Mesenteric fat pad (tissue), 1 donor: ENCODE results near the gene STARD8. TPM values are rescaled to one million over a fixed set of nuclear protein-coding genes. Genes with fewer than 3 reads are reported as not detected.
"Not testable (repeated sequence)": the region's sequence is repeated elsewhere in the genome, so short reads cannot be mapped to it uniquely, and the experiment has no call there.

ENCODE experiments used
- DNase-seq: peaks from one replicate; pipeline ENCODE4 v3.0.0-alpha.2; 2020; ENCODE audit warnings: low spot score
- total RNA-seq: library from RNA; stranded (reverse); fragmentation: NEBNext Ultra II Directional; extraction: Animal tissue kit (Norgen Biotek cat#: 25700); gene quantifications from one replicate; pipeline ENCODE4 v1.2.1, GENCODE V29; 2021
- donor health status: DM: yes; HTN: yes; CAD: no.

The STARD8 gene
- total RNA-seq, 1 donor from 2014 or later, result 21.9 TPM

- DNase-seq, result no peak
Observed at GRCh38 chrX:68659385-68659784, 11.9 kb downstream of the STARD8 start.

- DNase-seq, result no peak
Observed at GRCh38 chrX:68659786-68660185, 12.3 kb downstream of the STARD8 start.

GRCh38 chrX:68660746-68661145, 13.3 kb downstream of the STARD8 start:
- peak; percentile 65 for DNase-seq

GRCh38 chrX:68665502-68665901, 18.0 kb downstream of the STARD8 start:
- peak; percentile 59 for DNase-seq

- DNase-seq, result peak; percentile 26
Observed at GRCh38 chrX:68666580-68666979, 19.1 kb downstream of the STARD8 start.

DNA sequence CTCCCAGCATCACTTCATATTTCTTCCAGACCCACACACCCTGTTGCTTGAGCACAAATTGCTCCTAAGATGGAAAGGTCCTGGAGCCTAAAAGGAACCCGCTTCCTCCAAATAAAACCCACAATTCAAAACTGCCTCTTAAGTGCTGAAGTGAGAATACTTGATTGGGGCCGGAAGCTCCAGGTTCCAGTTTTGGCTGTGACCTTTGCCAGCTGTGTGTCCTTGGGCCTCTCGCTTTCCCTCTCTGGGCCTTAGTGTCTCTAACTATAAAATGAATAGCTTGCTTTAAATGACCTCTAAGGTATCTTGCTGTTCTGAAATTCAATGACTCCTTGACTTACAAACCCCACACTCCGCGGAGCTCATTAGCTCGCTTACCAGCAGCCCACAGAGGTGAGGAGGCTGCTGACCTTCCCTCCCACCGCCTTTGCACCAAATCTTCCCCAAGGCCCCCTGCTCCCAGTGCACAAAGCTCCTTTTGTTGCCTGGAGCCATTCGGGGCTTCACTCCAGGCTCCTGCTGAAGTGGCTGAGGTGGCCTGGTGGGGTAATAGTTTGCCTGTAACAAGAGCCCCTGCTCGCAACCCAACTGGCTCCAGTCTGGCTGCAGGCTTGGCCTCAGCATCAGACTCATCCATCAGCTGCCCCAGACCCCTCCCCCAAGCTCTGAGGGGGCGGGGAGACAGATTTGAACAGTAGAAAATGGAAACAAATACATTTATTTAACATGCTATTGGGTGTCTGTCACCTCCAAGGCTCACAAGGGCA, 21.8 kb downstream of the STARD8 start:
- DNase-seq, result no peak

- no peak for DNase-seq
Observed at GRCh38 chrX:68669871-68670270, 22.4 kb downstream of the STARD8 start.

DNA sequence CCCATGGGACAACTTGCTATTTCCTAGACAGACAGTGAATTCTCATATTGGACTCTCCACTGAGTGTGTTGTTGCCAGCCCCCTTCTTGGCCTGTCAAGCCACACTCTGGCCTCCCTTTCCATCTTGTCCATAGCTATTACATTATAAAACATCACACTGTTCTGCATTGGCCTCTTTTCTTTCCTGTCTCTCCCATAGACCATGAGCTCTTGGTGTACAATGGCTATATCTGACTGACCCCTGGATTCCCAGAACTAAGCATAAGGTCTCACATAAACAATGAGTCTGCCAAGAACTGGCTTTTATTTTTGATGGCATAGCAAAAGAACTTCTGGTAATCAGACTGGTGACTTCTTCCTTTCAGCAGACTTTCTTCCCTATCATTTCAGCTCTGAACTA, 23.8 kb downstream of the STARD8 start:
- no peak for DNase-seq

DNA sequence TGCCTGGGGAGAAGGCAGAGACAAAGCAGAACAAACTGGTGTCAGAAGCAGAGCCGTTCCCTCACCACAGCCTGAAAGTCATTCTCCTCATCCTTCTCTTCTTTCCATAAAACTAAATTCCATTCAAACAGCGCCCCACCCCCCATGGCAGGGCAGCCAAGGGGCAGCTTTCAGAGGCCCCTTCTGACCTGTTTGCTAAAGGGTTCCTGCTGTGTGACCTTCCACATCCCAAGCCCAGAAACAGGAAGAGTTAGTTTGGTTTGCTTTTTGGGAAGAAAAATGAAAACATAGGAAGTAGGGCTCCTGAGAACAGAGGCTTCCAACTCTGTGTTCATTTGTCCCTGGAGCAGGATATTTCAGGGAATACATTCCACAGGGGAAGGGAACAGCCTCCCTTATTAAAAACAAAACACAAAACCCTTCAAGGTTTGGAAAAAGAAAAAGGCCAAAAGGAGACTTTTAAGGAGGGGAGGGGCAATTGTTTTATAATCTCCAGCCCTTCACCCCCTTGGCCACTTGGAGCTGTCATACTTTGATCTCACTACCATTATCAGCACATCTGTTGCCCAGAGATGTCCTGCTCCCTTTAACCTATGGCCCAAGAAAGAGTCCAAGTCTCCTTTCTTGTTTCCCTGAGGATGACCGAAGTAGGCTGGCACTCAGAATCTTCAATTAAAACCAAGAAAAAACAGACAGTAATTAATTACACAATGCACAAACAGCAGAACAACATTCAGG, 25.3 kb downstream of the STARD8 start:
- no peak for DNase-seq

- DNase-seq, result no peak
Observed at GRCh38 chrX:68675571-68675970, 28.1 kb downstream of the STARD8 start.

DNA sequence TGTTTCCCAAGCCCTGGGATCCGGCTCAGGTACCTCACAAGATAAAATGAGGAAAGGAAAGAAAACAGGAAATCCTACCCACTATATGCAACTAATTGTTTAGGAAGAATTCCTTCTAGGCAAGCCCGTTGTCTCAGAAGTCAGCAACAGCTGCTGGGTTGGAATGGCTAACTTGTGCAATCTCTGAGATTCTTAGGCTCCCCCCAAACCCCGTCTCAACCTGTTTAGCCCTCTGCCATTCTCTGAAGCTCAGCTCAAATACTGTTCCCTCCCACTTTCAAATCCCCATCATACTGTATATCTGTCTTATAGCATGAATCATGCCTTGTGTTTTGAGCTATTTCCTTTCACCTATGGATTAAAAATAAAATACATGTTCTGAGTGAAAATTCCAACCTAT, 28.9 kb downstream of the STARD8 start:
- no peak for DNase-seq

DNA sequence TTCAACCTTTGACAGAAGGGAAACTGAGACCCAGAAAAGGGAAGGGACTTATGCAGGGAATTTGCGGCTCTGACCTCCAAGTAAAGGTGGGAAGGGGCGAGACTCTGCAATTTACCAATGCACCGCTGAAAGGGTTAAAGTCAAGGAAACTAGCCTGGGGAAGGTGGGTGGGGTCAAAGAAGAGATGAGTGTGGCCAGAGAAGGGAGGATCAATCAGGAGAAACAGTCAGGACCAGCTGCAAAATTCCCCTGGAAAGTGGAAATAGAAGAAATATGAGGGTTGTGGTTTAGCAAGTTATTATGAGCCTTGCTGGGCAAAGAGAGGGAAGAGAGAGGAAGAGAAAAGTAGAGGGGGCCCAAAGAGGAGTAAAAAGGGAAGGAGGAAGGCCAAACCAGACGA, 30.5 kb downstream of the STARD8 start:
- no peak for DNase-seq

GRCh38 chrX:68681443-68681941, 34.0 kb downstream of the STARD8 start:
- DNase-seq, result no peak

DNA sequence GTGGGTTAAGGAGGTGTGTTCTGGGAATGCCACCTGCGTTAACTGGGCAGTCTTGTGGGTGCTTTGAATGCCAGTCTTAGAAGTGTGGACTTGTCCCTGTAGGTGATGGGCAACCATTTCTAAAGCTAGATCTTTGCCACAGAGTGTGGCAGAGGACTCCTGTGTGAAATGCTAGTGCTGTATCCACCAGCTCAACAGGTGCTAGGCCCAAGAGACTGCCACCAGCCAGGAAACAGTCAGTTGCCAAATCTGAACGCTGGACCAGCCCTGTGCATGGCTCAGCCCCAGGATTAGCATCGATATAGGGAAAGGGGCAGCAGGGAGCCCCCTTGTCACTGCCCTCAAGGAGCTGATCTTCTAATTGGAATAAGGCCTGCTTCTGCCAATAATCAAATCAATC, 35.3 kb downstream of the STARD8 start:
- DNase-seq, result no peak

DNA sequence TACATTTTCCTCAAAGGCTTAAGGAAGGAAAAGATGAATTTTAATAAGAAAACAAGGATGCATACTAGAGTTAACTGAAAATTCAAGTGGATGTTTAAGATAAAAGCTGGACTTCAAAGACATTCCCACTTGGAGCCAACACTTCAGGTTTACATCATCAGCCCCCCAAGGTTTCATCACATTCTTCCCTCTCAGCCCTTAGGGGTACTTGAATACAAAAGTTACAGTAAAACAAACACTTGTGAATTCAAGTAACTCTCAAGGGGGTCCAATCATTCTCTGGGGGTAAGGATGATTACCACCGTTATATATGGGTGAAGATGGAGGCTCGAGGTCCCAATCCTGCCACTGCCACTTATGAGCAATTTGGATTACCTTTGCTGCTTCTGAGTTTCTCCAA, 36.1 kb downstream of the STARD8 start:
- DNase-seq, result no peak

GRCh38 chrX:68684291-68684918, 36.9 kb downstream of the STARD8 start:
- DNase-seq, result no peak

GRCh38 chrX:68684919-68685304, 37.4 kb downstream of the STARD8 start:
- no peak for DNase-seq

DNA sequence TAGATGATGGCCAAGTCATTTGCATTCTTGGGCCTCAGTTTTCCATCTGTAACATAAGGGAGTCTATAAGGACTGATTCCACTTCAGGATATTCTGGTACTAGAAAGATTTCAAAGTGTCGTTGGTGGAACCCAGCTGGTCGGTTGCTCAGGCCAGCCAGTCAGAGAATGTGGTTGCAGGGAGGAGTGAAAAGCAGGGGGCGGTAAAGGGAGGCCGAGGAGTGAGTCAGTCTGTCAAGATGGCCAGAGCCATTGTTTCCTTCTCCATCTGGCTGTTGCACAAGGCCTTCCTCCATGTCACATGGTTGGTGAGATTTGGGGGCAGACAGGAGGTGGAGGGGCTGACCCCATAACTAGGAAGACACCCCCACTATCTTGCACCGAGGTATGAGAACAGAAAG, 38.2 kb downstream of the STARD8 start:
- no peak for DNase-seq

DNA sequence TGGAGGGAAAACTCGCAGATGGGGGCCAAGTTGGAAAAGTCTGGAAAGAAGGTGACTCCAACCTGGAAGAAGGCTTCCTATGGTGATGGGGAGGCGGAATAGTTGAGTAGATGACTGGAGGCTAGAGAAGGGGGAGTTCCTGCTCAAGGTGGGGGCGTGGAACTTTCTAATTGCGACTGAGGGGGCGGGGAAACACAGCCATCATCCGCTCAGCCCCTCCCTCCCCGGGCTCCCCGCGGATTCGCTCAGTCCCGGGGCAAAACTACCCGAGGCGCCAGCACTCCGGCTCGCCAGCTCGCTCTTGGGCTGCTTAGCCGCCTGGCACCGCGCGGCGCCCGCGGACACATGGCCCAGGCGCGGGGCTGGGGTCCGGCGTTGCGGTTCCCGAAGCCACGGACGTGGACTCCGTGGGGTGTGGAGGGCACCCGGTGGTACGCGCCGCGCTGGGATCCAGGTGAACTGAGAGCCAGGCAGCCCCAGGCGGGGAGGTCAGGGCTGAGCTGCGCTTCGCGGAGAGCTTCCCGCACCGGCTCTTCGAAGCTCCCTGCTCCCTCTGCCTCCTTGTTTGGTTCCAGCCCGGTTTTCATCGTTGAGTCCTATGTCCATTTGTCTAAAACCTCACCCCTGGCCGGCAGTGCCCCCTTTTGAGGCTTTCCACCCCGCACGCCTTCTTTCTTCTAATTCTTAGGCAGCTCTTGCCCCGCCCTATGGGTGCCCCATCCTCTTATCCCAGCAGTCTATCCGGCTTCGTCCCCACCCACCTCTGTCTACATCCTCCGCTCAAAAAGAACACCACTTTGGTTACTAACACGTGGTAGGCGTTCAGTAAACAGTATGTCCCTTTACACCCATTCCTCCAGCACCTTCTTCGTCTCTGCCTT, 38.9 kb downstream of the STARD8 start:
- no peak for DNase-seq

DNA sequence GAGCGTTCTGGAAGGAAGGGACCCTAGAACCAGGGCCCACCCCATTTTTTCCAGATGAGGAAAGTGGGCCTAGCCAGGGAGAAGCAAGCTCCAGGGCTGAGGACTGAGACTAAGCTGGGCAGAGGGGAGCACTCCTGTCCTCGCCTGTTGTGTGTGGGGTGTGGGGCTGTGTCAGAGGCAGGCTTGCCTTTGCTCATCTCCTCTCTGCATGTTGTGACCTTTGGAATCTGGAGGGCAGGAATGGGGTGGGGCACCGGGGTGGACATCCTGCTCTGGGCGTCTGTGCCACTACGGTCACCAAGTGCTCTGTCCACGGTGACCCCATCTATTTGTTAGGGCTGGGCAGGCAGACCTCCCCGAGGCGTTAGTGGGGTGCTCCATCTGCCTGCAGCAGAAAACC, 41.5 kb downstream of the STARD8 start:
- not testable (repeated sequence) for DNase-seq

DNA sequence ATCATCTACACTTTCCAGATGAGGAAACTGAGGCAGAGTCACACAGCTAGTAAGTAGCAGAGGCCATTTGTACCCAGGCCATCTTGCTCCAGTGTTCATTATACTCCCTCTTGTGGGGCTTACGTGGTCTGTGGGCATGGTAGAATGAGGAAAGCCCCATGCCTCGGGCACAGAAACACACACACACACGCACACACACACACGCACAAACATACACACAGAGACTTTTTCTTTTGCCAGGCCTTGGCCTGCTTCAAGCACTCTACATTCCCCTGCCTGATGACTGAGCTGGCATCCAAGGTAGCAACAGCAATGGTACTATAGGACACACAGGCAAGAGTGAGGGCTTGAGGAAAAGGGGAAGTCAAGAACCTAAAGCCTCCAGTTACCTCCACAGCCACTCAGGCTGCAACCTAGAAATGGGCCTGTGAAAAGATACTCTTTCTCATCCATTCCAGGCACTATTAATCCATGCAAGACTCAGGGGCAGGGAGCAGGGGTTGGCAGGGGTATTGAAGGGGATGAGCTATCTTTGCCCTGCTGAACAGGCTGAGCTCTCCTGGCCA, 43.6 kb downstream of the STARD8 start:
- DNase-seq, result no peak
